Measurements from ENCODE around the gene TBX1. TPM values are rescaled to one million over a fixed set of nuclear protein-coding genes. Genes with fewer than 3 reads are reported as not detected.
A peak's percentile ranks its signal among the peaks of the same experiment; 100 is the strongest.

The TBX1 gene
- total and polyA plus RNA-seq, 8 donors, result 0.43 to 1.1 (median 0.68) TPM; not detected in 4

DNA sequence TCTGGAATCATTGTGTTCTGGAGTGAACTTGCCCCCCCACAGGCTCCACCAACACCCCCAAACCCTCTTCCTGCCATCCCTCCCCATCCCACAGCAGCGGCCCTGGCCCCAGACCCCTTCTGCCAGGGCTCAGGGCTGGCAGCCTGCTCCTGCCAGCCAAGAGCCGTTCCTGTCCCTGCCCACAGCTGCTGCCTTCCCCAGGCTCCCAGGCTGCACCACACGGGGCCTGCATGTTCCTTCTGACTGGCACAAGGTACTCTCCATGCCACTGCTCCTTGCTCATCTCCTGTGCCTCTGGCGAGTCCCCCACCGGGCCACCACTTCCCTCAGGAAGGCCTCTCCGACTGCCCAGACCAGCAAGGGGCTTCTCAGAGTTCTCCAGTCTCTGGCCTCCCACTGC, 32.3 kb upstream of the TBX1 start:
- DNase-seq, result no peak
- WGBS, 5 donors, result 69 to 83% (median 77%) methylated on average over 6 of the region's 6 CpGs
- TF ChIP-seq, protein P1, sequence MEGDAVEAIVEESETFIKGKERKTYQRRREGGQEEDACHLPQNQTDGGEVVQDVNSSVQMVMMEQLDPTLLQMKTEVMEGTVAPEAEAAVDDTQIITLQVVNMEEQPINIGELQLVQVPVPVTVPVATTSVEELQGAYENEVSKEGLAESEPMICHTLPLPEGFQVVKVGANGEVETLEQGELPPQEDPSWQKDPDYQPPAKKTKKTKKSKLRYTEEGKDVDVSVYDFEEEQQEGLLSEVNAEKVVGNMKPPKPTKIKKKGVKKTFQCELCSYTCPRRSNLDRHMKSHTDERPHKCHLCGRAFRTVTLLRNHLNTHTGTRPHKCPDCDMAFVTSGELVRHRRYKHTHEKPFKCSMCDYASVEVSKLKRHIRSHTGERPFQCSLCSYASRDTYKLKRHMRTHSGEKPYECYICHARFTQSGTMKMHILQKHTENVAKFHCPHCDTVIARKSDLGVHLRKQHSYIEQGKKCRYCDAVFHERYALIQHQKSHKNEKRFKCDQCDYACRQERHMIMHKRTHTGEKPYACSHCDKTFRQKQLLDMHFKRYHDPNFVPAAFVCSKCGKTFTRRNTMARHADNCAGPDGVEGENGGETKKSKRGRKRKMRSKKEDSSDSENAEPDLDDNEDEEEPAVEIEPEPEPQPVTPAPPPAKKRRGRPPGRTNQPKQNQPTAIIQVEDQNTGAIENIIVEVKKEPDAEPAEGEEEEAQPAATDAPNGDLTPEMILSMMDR (IDR thresholded peaks at IDR 0.05), result no peak
- TF ChIP-seq EP300 (IDR thresholded peaks at IDR 0.05), result no peak
- TF ChIP-seq POLR2AphosphoS5 (IDR thresholded peaks at IDR 0.05), result no peak
- TF ChIP-seq POLR2A (IDR thresholded peaks at IDR 0.05), result no peak
- H3K4me3 ChIP-seq, result no peak overlapping the region
- intact Hi-C loops (cut with DNase I; ENCODE audit: low total_unique reads), result no loop called here
- no peak overlapping the region for H3K27ac ChIP-seq
- H3K4me1 ChIP-seq, result peaks cover 17 to 26% (median 23%) of the 10 kb centered on the region in 4 donors
- peaks cover 0 to 48% (median 26%) of the 10 kb centered on the region in 3 donors for H3K27me3 ChIP-seq
- no peaks in the 10 kb centered on the region for H3K36me3 ChIP-seq
- no peaks in the 10 kb centered on the region for H3K9me3 ChIP-seq

DNA sequence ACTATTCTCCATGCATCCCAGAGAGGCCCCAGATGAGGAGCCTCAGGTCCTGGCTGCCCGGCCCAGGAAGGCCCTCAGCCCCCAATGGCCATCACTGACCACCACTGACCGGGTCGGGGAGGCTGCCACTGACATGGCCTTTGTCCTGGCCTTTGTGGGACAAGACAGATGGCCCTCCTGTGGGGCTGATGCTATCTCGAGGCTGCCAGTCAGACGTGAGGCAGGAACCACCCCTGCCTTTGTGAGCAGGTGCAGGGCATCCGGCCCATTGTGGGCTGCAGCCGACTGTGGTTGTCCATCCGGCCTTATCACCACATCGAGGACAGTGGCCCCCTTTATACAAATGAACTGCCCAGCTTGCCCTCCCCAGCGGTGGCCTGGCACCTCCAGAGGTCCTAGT, 31.7 kb upstream of the TBX1 start:
- TF ChIP-seq POLR2AphosphoS5 (IDR thresholded peaks at IDR 0.05) (no peak), POLR2A (IDR thresholded peaks at IDR 0.05) (no peak), EP300 (IDR thresholded peaks at IDR 0.05) (no peak)
- TF ChIP-seq, protein P1 (IDR thresholded peaks at IDR 0.05), result no peak
- intact Hi-C loops (cut with DNase I; ENCODE audit: low total_unique reads), result no loop called here
- Histone ChIP-seq H3K9me3 (no peaks in the 10 kb centered on the region), H3K27ac (no peak overlapping the region), H3K4me1 (peaks cover 11 to 20% (median 18%) of the 10 kb centered on the region in 4 donors), H3K36me3 (no peaks in the 10 kb centered on the region), H3K27me3 (peaks cover 0 to 42% (median 21%) of the 10 kb centered on the region in 3 donors), H3K4me3 (no peak overlapping the region)
- DNase-seq, result no peak
- 50 to 70% (median 61%) methylated on average over 4 to 10 of the region's 10 CpGs for WGBS, 5 donors

- intact Hi-C loops (cut with DNase I; ENCODE audit: low total_unique reads), result no loop called here
- Histone ChIP-seq H3K9me3 (no peaks in the 10 kb centered on the region), H3K4me3 (no peak overlapping the region), H3K4me1 (peaks cover 6 to 14% (median 12%) of the 10 kb centered on the region in 4 donors), H3K27ac (no peak overlapping the region), H3K27me3 (peaks cover 0 to 37% (median 14%) of the 10 kb centered on the region in 3 donors), H3K36me3 (no peaks in the 10 kb centered on the region)
- TF ChIP-seq POLR2AphosphoS5 (IDR thresholded peaks at IDR 0.05), result no peak
- TF ChIP-seq POLR2A (IDR thresholded peaks at IDR 0.05), result no peak
- TF ChIP-seq EP300 (IDR thresholded peaks at IDR 0.05), result no peak
- TF ChIP-seq, protein P1 (IDR thresholded peaks at IDR 0.05), result no peak
- no peak for DNase-seq
- 73 to 82% (median 80%) methylated on average over 9 of the region's 9 CpGs for WGBS, 5 donors
These were observed 31.1 kb upstream of the TBX1 start for GRCh38 chr22:19729507-19729906.

GRCh38 chr22:19730198-19730597, 30.4 kb upstream of the TBX1 start:
- H3K4me1 ChIP-seq, result peaks cover 6 to 12% (median 11%) of the 10 kb centered on the region in 4 donors
- H3K27ac ChIP-seq, result no peak overlapping the region
- no peak for TF ChIP-seq POLR2AphosphoS5 (IDR thresholded peaks at IDR 0.05)
- TF ChIP-seq EP300 (IDR thresholded peaks at IDR 0.05), result no peak
- no peak for TF ChIP-seq POLR2A (IDR thresholded peaks at IDR 0.05)
- TF ChIP-seq, protein P1 (IDR thresholded peaks at IDR 0.05), result no peak
- intact Hi-C loops (cut with DNase I; ENCODE audit: low total_unique reads), result loop anchor here (5.0 kb wide), 1 partner anchor 182 kb away; no protein-coding TSS in a partner anchor
- peak overlapping the region in 1 of 4 donors; percentile 43 for H3K4me3 ChIP-seq
- peaks cover 0 to 37% (median 7%) of the 10 kb centered on the region in 3 donors for H3K27me3 ChIP-seq
- DNase-seq, result no peak
- H3K9me3 ChIP-seq, result no peaks in the 10 kb centered on the region
- WGBS, 5 donors, result 59 to 89% (median 82%) methylated on average over 6 to 8 of the region's 8 CpGs
- H3K36me3 ChIP-seq, result no peaks in the 10 kb centered on the region

All from stomach (tissue), 9 donors.